GM23338 (cell line): ENCODE results near the gene GYS2. TPM values are rescaled to one million over a fixed set of nuclear protein-coding genes. Genes with fewer than 3 reads are reported as not detected.

Experiments used
- ATAC-seq: fragments of 200-7000 bp; cut with Tn5 transposase; 3 replicates; pipeline ENCODE4 v1.9.1; 2020
- DNase-seq: peaks from one replicate; pipeline ENCODE4 v3.0.0-alpha.2; 2015; ENCODE audit warnings: low spot score
- H2AFZ ChIP-seq: fragments of 200-600 bp; sonication (generic); 2 replicates; pipeline ENCODE4 v1.8.0; 2016; ENCODE audit warnings: antibody characterized with exemption, mild to moderate bottlenecking, moderate library complexity
- H3F3A ChIP-seq: fragments of 200-600 bp; sonication (generic); replicated peaks from 2 replicates; pipeline ENCODE4 v1.8.0; 2017; ENCODE audit warnings: antibody characterized with exemption, mixed run types, low read depth
- H3K27ac ChIP-seq: fragments of 200-600 bp; sonication (generic); 2 replicates; pipeline ENCODE4 v1.6.1; 2016; ENCODE audit warnings: low read depth
- H3K27me3 ChIP-seq: fragments of 200-600 bp; sonication (generic); 2 replicates; pipeline ENCODE4 v1.8.0; 2016; ENCODE audit warnings: mild to moderate bottlenecking, mixed run types, moderate library complexity; ENCODE audit not compliant: insufficient read depth
- H3K36me3 ChIP-seq: fragments of 200-600 bp; sonication (generic); 2 replicates; pipeline ENCODE4 v1.8.0; 2016; ENCODE audit warnings: mild to moderate bottlenecking; ENCODE audit not compliant: insufficient read depth
- H3K4me1 ChIP-seq: fragments of 200-600 bp; sonication (generic); 2 replicates; pipeline ENCODE4 v1.8.0; 2016; ENCODE audit warnings: mild to moderate bottlenecking, moderate library complexity; ENCODE audit not compliant: insufficient read depth
- H3K4me2 ChIP-seq: fragments of 200-600 bp; sonication (generic); 2 replicates; pipeline ENCODE4 v1.7.1; 2017; ENCODE audit warnings: mixed run types
- H3K4me3 ChIP-seq: fragments of 200-600 bp; sonication (generic); 2 replicates; pipeline ENCODE4 v1.6.1; 2016; ENCODE audit warnings: mixed run types
- H3K79me2 ChIP-seq: fragments of 200-600 bp; sonication (generic); replicated peaks from 2 replicates; pipeline ENCODE4 v1.8.0; 2017; ENCODE audit warnings: mild to moderate bottlenecking; ENCODE audit not compliant: insufficient read depth
- H3K9me2 ChIP-seq: fragments of 200-600 bp; sonication (generic); 2 replicates; pipeline ENCODE4 v1.8.0; 2017; ENCODE audit not compliant: insufficient read depth
- H4K20me1 ChIP-seq: fragments of 200-600 bp; sonication (generic); replicated peaks from 2 replicates; pipeline ENCODE4 v1.8.0; 2017; ENCODE audit warnings: mild to moderate bottlenecking; ENCODE audit not compliant: insufficient read depth
- H3K27ac Mint-ChIP-seq: 2 replicates; pipeline ENCODE4 v1.8.0; 2020; ENCODE audit warnings: inconsistent platforms, mild to moderate bottlenecking, moderate library complexity, mixed read lengths
- H3K27me3 Mint-ChIP-seq: 3 replicates; pipeline ENCODE4 v1.8.0; 2022; ENCODE audit warnings: low read depth, mild to moderate bottlenecking, moderate library complexity, mixed read lengths, inconsistent platforms; ENCODE audit not compliant: insufficient read depth, poor library complexity
- H3K36me3 Mint-ChIP-seq: 3 replicates; pipeline ENCODE4 v1.8.0; 2021; ENCODE audit warnings: low read depth, mild to moderate bottlenecking, inconsistent platforms, moderate library complexity, mixed read lengths
- H3K4me1 Mint-ChIP-seq: 3 replicates; pipeline ENCODE4 v1.8.0; 2020; ENCODE audit warnings: mild to moderate bottlenecking, inconsistent platforms, mixed read lengths
- H3K4me3 Mint-ChIP-seq: 3 replicates; pipeline ENCODE4 v1.8.0; 2021; ENCODE audit warnings: moderate library complexity, mild to moderate bottlenecking, inconsistent platforms, mixed read lengths
- H3K9me3 Mint-ChIP-seq: 3 replicates; pipeline ENCODE4 v1.8.0; 2020; ENCODE audit warnings: moderate library complexity, mild to moderate bottlenecking, inconsistent platforms, mixed read lengths
- CREB1 ChIP-seq: fragments of 250-450 bp; sonication (Bioruptor Pico); IDR thresholded peaks from 2 replicates; pipeline ENCODE4 v1.5.0; 2020; ENCODE audit warnings: low read depth, mild to moderate bottlenecking, moderate library complexity
- EZH2 ChIP-seq: fragments of 200-600 bp; sonication (generic); IDR thresholded peaks from one replicate; pipeline ENCODE4 v1.8.0; 2017; ENCODE audit warnings: antibody characterized with exemption, mild to moderate bottlenecking, low read depth; ENCODE audit not compliant: unreplicated experiment
- EZH2phosphoT487 ChIP-seq: fragments of 200-600 bp; sonication (generic); IDR thresholded peaks from one replicate; pipeline ENCODE4 v1.8.1; 2018; ENCODE audit warnings: antibody characterized with exemption; ENCODE audit not compliant: unreplicated experiment
- JUNB ChIP-seq: IDR thresholded peaks from one replicate; pipeline ENCODE4 v1.6.1; 2016; ENCODE audit warnings: antibody characterized with exemption; ENCODE audit not compliant: unreplicated experiment
- NANOG ChIP-seq: IDR thresholded peaks from 2 replicates; pipeline ENCODE4 v1.6.1; 2016; ENCODE audit warnings: antibody characterized with exemption, borderline replicate concordance
- POLR2AphosphoS5 ChIP-seq: IDR thresholded peaks from 2 replicates; pipeline ENCODE4 v1.6.1; 2016; ENCODE audit warnings: antibody characterized with exemption, low read depth
- STAT1 ChIP-seq: IDR thresholded peaks from one replicate; pipeline ENCODE4 v1.6.1; 2016; ENCODE audit warnings: antibody characterized with exemption; ENCODE audit not compliant: unreplicated experiment
- ZNF114 ChIP-seq: fragments of 250-450 bp; sonication (Bioruptor Pico); IDR thresholded peaks from 2 replicates; pipeline ENCODE4 v1.5.0; 2020; ENCODE audit warnings: mild to moderate bottlenecking, moderate library complexity
- ZNF331 ChIP-seq: fragments of 250-450 bp; sonication (Bioruptor Pico); IDR thresholded peaks from 2 replicates; pipeline ENCODE4 v1.5.0; 2020; ENCODE audit warnings: low read depth, mild to moderate bottlenecking, moderate library complexity
- polyA plus RNA-seq: library from polyadenylated mRNA; unstranded; fragments of >200 nt; fragmentation: Nextera tagmentation; extraction: Ambion mirVana; gene quantifications from 2 replicates; pipeline ENCODE4 v1.2.1, GENCODE V29; 2016
- total RNA-seq: library from RNA; depleted of rRNA; stranded (reverse); fragments of >200 nt; shearing (Covaris generic); gene quantifications from 2 replicates; pipeline ENCODE4 v1.2.3, GENCODE V29; 2014
- TF ChIP-seq, protein P1 (sequence below): IDR thresholded peaks from 2 replicates; pipeline ENCODE4 v1.6.1; 2016; ENCODE audit warnings: antibody characterized with exemption
- TF ChIP-seq, protein P2 (sequence below): fragments of 250-450 bp; sonication (Bioruptor Pico); IDR thresholded peaks from 2 replicates; pipeline ENCODE4 v1.5.0; 2020; ENCODE audit warnings: mild to moderate bottlenecking, moderate library complexity
- TF ChIP-seq, protein P3 (sequence below), 2 experiments: fragments of 200-600 bp in 1 of 2; sonication (generic) in 1 of 2; conservative IDR thresholded peaks; 2 replicates each; pipeline versions ENCODE4 v1.5.1 to v1.6.1; 2016 to 2017; ENCODE audit warnings: antibody characterized with exemption in 2 of 2, low read depth in 2 of 2, mild to moderate bottlenecking in 2 of 2, moderate library complexity in 1 of 2

Gene GYS2
- total and polyA plus RNA-seq, 2 experiments from 2014 or later, result not detected

DNA sequence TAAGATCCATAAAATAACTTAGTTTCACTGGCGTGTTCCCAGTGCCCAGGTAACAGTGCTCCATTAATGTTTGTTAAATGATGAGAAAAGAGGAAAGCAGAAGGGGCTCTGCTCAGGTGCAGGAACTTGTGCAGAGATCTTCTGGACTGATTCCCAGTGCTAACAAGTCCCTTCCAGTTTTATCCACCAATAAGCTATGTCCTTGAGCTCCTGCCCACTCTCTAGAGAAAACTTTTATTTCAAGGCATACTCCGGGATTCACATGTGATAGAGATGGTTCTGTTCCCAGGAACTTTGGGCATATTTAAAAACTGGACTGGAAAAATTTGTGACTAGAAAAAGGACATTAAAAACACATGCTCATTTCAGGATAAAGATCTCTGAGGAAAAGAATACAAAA, 1.9 kb downstream of the GYS2 start:
- Mint-ChIP-seq H3K4me1 (peaks cover 5% of the 10 kb centered on the region; the same call in 2 of the 3 replicates), H3K27me3 (no peaks in the 10 kb centered on the region), H3K27ac (no peak overlapping the region), H3K36me3 (no peaks in the 10 kb centered on the region), H3K4me3 (no peak overlapping the region), H3K9me3 (no peaks in the 10 kb centered on the region)
- no peaks in the 10 kb centered on the region for H3K27me3 ChIP-seq
- DNase-seq (no peak), ATAC-seq (no peak)
- H3K79me2 ChIP-seq, result no peaks in the 10 kb centered on the region
- no peaks in the 10 kb centered on the region for H3K36me3 ChIP-seq
- no peaks in the 10 kb centered on the region for H3K4me1 ChIP-seq
- H3K9me2 ChIP-seq, result no peaks in the 10 kb centered on the region
- no peak overlapping the region for H3K27ac ChIP-seq
- TF ChIP-seq, protein P1, sequence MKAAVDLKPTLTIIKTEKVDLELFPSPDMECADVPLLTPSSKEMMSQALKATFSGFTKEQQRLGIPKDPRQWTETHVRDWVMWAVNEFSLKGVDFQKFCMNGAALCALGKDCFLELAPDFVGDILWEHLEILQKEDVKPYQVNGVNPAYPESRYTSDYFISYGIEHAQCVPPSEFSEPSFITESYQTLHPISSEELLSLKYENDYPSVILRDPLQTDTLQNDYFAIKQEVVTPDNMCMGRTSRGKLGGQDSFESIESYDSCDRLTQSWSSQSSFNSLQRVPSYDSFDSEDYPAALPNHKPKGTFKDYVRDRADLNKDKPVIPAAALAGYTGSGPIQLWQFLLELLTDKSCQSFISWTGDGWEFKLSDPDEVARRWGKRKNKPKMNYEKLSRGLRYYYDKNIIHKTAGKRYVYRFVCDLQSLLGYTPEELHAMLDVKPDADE, result no peak
- TF ChIP-seq ZNF114 (CRISPR knock-in tag) (no peak), POLR2AphosphoS5 (no peak), NANOG (no peak), STAT1 (no peak), ZNF331 (CRISPR knock-in tag) (no peak), JUNB (no peak)
- no peak overlapping the region for H3K4me3 ChIP-seq
- H4K20me1 ChIP-seq, result no peaks in the 10 kb centered on the region
- no peak overlapping the region for H3K4me2 ChIP-seq
- H2AFZ ChIP-seq, result no peak overlapping the region
- H3F3A ChIP-seq, result no peaks in the 10 kb centered on the region

DNA sequence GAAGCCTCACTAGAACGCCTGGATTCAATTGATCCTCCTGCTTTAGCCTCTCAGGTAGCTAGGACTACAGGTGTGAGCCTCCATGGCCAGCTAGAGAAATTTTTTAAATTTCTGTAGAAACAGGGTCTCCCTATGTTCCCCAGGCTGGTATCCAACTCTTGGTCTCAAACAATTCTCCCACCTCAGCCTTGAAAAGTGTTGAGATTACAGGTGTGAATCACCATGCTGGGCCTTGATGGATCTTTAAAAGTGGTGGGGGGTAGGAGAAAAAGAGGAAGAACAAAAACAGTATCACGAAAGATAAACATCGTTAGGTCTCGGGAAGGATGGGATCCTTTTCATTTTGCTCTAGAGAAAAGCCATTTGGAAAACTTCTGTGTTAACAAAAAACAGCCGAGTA, 4.5 kb downstream of the GYS2 start:
- Histone ChIP-seq H3K27me3 (no peaks in the 10 kb centered on the region), H3K9me2 (no peaks in the 10 kb centered on the region), H3K79me2 (no peaks in the 10 kb centered on the region), H3K4me3 (no peak overlapping the region), H3K36me3 (no peaks in the 10 kb centered on the region), H3K4me1 (peaks cover 9% of the 10 kb centered on the region; the same call in 1 of the 2 replicates), H3K4me2 (no peak overlapping the region), H3K27ac (no peak overlapping the region), H2AFZ (no peak overlapping the region), H4K20me1 (no peaks in the 10 kb centered on the region), H3F3A (no peaks in the 10 kb centered on the region)
- DNase-seq (no peak), ATAC-seq (no peak)
- no peaks in the 10 kb centered on the region for H3K9me3 Mint-ChIP-seq
- no peak overlapping the region for H3K27ac Mint-ChIP-seq
- H3K4me3 Mint-ChIP-seq, result no peak overlapping the region
- peaks cover 12% of the 10 kb centered on the region for H3K4me1 Mint-ChIP-seq
- no peaks in the 10 kb centered on the region for H3K27me3 Mint-ChIP-seq
- no peaks in the 10 kb centered on the region for H3K36me3 Mint-ChIP-seq
- TF ChIP-seq ZNF331 (CRISPR knock-in tag) (no peak), EZH2phosphoT487 (no peak), ZNF114 (CRISPR knock-in tag) (no peak), STAT1 (no peak), EZH2 (no peak), NANOG (no peak), CREB1 (no peak), POLR2AphosphoS5 (no peak)
- TF ChIP-seq, protein P2, sequence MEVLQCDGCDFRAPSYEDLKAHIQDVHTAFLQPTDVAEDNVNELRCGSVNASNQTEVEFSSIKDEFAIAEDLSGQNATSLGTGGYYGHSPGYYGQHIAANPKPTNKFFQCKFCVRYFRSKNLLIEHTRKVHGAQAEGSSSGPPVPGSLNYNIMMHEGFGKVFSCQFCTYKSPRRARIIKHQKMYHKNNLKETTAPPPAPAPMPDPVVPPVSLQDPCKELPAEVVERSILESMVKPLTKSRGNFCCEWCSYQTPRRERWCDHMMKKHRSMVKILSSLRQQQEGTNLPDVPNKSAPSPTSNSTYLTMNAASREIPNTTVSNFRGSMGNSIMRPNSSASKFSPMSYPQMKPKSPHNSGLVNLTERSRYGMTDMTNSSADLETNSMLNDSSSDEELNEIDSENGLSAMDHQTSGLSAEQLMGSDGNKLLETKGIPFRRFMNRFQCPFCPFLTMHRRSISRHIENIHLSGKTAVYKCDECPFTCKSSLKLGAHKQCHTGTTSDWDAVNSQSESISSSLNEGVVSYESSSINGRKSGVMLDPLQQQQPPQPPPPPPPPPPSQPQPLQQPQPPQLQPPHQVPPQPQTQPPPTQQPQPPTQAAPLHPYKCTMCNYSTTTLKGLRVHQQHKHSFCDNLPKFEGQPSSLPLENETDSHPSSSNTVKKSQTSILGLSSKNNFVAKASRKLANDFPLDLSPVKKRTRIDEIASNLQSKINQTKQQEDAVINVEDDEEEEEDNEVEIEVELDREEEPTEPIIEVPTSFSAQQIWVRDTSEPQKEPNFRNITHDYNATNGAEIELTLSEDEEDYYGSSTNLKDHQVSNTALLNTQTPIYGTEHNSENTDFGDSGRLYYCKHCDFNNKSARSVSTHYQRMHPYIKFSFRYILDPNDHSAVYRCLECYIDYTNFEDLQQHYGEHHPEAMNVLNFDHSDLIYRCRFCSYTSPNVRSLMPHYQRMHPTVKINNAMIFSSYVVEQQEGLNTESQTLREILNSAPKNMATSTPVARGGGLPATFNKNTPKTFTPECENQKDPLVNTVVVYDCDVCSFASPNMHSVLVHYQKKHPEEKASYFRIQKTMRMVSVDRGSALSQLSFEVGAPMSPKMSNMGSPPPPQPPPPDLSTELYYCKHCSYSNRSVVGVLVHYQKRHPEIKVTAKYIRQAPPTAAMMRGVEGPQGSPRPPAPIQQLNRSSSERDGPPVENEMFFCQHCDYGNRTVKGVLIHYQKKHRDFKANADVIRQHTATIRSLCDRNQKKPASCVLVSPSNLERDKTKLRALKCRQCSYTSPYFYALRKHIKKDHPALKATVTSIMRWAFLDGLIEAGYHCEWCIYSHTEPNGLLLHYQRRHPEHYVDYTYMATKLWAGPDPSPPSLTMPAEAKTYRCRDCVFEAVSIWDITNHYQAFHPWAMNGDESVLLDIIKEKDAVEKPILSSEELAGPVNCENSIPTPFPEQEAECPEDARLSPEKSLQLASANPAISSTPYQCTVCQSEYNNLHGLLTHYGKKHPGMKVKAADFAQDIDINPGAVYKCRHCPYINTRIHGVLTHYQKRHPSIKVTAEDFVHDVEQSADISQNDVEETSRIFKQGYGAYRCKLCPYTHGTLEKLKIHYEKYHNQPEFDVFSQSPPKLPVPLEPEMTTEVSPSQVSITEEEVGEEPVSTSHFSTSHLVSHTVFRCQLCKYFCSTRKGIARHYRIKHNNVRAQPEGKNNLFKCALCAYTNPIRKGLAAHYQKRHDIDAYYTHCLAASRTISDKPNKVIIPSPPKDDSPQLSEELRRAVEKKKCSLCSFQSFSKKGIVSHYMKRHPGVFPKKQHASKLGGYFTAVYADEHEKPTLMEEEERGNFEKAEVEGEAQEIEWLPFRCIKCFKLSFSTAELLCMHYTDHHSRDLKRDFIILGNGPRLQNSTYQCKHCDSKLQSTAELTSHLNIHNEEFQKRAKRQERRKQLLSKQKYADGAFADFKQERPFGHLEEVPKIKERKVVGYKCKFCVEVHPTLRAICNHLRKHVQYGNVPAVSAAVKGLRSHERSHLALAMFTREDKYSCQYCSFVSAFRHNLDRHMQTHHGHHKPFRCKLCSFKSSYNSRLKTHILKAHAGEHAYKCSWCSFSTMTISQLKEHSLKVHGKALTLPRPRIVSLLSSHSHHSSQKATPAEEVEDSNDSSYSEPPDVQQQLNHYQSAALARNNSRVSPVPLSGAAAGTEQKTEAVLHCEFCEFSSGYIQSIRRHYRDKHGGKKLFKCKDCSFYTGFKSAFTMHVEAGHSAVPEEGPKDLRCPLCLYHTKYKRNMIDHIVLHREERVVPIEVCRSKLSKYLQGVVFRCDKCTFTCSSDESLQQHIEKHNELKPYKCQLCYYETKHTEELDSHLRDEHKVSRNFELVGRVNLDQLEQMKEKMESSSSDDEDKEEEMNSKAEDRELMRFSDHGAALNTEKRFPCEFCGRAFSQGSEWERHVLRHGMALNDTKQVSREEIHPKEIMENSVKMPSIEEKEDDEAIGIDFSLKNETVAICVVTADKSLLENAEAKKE (CRISPR knock-in tag), result no peak
- TF ChIP-seq, protein P3, sequence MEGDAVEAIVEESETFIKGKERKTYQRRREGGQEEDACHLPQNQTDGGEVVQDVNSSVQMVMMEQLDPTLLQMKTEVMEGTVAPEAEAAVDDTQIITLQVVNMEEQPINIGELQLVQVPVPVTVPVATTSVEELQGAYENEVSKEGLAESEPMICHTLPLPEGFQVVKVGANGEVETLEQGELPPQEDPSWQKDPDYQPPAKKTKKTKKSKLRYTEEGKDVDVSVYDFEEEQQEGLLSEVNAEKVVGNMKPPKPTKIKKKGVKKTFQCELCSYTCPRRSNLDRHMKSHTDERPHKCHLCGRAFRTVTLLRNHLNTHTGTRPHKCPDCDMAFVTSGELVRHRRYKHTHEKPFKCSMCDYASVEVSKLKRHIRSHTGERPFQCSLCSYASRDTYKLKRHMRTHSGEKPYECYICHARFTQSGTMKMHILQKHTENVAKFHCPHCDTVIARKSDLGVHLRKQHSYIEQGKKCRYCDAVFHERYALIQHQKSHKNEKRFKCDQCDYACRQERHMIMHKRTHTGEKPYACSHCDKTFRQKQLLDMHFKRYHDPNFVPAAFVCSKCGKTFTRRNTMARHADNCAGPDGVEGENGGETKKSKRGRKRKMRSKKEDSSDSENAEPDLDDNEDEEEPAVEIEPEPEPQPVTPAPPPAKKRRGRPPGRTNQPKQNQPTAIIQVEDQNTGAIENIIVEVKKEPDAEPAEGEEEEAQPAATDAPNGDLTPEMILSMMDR (conservative IDR thresholded peaks at IDR 0.05; ENCODE audit: low read depth in 2 of 2), result no peak
- TF ChIP-seq, protein P1, result no peak
